Muscle layer of colon (tissue), 2 donors: ENCODE data around the gene SLC6A11.

Experiments used
- H3K27ac ChIP-seq: one replicate; pipeline ENCODE4 v1.7.0; 2013; ENCODE audit warnings: low read depth, mild to moderate bottlenecking, low read length, moderate library complexity
- H3K27me3 ChIP-seq, 2 donors: one replicate each; pipeline ENCODE4 v1.7.0; 2013; ENCODE audit warnings: low read length in 2 of 2, mild to moderate bottlenecking in 2 of 2; ENCODE audit not compliant: insufficient read depth in 2 of 2, control insufficient read depth in 1 of 2
- H3K36me3 ChIP-seq: one replicate; pipeline ENCODE4 v1.7.0; 2013; ENCODE audit warnings: mild to moderate bottlenecking, low read length; ENCODE audit not compliant: insufficient read depth
- H3K4me1 ChIP-seq: one replicate; pipeline ENCODE4 v1.7.0; 2013; ENCODE audit warnings: mild to moderate bottlenecking, low read length; ENCODE audit not compliant: insufficient read depth
- H3K4me3 ChIP-seq, 2 donors: one replicate each; pipeline ENCODE4 v1.7.0; 2013; ENCODE audit warnings: low read length in 2 of 2, low read depth in 1 of 2, mild to moderate bottlenecking in 1 of 2, moderate library complexity in 1 of 2
- H3K9ac ChIP-seq: one replicate; pipeline ENCODE4 v1.7.0; 2013; ENCODE audit warnings: low read length
- H3K9me3 ChIP-seq: one replicate; pipeline ENCODE4 v1.7.0; 2013; ENCODE audit warnings: mild to moderate bottlenecking, low read length
- donor health status: abdominal sarcoma.
- donor health status: Adenocarcinoma of cecum.

The SLC6A11 gene

DNA sequence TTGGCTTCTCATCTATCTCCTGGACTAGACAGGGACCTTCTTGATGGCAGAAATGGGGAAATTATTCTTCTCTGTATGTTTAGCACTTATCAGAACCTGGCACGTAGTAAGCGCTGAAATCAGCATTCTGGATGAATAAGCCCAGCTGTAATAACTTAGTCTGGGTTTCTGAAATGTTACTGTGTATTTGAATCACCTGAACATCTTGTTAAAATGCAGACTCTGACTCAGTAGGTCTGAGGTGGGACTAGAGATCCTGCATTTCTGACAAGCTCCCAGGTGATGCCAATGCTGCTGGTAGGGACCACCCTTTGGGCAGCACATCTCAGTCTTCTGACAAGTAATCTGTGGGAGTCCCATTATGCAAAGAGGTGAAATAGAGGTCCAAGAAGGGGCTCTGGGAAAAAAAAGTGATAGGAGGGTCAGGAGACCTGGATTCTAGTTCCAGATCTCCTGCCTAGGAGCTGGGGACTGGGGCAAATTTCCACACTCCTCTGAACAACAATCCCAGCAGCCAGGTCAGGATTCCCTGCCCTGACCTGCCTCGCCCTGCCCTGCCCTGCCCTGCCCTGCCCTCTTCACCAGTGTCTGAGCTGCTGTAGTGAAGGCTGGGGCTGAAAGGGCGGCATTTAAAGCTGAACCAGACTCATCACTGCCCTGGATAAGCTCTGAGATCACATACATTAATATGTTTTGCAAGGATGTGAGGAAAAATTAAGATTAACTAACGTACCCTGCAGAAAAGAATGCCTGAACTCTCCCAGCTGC is 17.2 kb upstream of the SLC6A11 start:
- H3K27ac ChIP-seq, result no peak overlapping the region
- H3K4me3 ChIP-seq, result no peak overlapping the region
- H3K9me3 ChIP-seq, result no peaks in the 10 kb centered on the region
- H3K4me1 ChIP-seq, result no peaks in the 10 kb centered on the region
- H3K27me3 ChIP-seq, result no peaks in the 10 kb centered on the region
- no peak overlapping the region for H3K9ac ChIP-seq
- no peaks in the 10 kb centered on the region for H3K36me3 ChIP-seq

DNA sequence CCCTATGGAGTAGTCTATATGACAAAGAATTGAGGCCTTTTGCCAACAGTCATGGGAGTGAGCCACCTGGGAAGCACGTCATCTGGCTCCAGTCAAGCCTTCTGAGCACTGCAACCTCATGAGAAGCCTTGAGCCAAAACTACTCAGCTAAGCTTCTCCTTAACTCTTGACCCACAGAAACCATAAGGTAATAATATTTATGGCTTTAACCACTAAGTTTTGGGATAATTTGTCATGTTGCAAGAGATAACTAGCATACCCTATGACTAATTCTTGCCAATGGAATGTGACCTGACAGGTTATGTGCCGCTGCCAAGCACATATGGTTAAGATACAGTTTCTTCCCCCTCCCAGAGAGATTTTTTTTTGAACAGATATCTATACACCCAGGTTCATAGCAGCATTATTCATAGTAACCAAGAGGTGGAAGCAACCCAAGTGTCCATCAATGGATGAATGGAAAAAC is 11.8 kb upstream of the SLC6A11 start:
- no peak overlapping the region for H3K27ac ChIP-seq
- no peak overlapping the region for H3K4me3 ChIP-seq
- H3K27me3 ChIP-seq, result no peaks in the 10 kb centered on the region
- no peaks in the 10 kb centered on the region for H3K9me3 ChIP-seq
- no peak overlapping the region for H3K9ac ChIP-seq
- H3K36me3 ChIP-seq, result no peaks in the 10 kb centered on the region
- H3K4me1 ChIP-seq, result no peaks in the 10 kb centered on the region

DNA sequence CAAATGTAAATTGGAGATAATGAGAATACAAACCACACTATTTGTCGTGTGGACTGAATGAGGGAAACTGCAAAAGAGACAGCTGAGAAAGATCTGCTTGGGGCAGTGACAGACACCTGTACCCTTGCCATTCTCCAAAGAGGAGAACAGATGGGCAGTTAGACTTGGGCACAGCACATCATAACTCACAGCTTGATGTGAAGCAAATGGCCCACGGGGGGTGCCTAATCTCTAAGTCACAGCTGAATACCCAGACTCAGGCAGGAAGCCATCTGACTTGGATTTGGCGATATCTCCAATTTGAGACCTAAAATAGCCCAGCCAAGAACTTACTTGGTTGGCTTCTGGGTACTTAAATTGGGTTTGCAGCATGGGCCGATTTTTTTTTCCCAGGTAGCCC is 10.0 kb upstream of the SLC6A11 start:
- no peaks in the 10 kb centered on the region for H3K4me1 ChIP-seq
- H3K27ac ChIP-seq, result no peak overlapping the region
- H3K36me3 ChIP-seq, result no peaks in the 10 kb centered on the region
- no peak overlapping the region for H3K4me3 ChIP-seq
- no peaks in the 10 kb centered on the region for H3K9me3 ChIP-seq
- H3K9ac ChIP-seq, result no peak overlapping the region
- H3K27me3 ChIP-seq, result no peaks in the 10 kb centered on the region

GRCh38 chr3:10808130-10808735 is 7.8 kb upstream of the SLC6A11 start:
- Histone ChIP-seq H3K9me3 (no peaks in the 10 kb centered on the region), H3K9ac (no peak overlapping the region), H3K4me1 (no peaks in the 10 kb centered on the region), H3K27me3 (no peaks in the 10 kb centered on the region), H3K27ac (no peak overlapping the region), H3K36me3 (no peaks in the 10 kb centered on the region), H3K4me3 (no peak overlapping the region)

GRCh38 chr3:10808974-10809373 is 7.1 kb upstream of the SLC6A11 start:
- Histone ChIP-seq H3K4me1 (no peaks in the 10 kb centered on the region), H3K27me3 (no peaks in the 10 kb centered on the region), H3K9me3 (no peaks in the 10 kb centered on the region), H3K36me3 (no peaks in the 10 kb centered on the region), H3K4me3 (no peak overlapping the region), H3K27ac (no peak overlapping the region), H3K9ac (no peak overlapping the region)

- H3K9me3 ChIP-seq, result no peaks in the 10 kb centered on the region
These were observed 5.7 kb upstream of the SLC6A11 start for GRCh38 chr3:10810376-10810775.

DNA sequence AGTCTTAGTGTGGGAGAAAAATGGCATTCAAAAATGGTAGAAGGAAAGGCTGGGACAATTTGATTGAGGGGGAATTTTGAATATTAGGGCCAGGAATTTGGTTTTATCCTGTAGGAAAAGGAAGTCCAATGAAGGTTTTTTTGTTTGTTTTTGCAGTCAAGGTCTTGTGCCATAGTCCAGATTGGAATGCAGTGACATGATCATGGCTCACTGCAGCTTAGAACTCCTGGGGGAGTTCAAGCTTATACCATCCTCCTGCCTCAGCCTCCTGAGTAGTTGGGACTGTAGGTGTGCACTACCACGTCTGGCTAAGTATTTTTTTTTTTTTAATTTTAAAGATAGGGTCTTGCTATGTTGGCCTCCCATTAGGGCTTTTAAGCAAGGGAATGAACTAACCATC is 2.6 kb upstream of the SLC6A11 start:
- no peak overlapping the region for H3K9ac ChIP-seq
- no peak overlapping the region for H3K27ac ChIP-seq
- peaks cover 0 to 26% of the 10 kb centered on the region in 2 donors for H3K27me3 ChIP-seq
- no peak overlapping the region for H3K4me3 ChIP-seq
- no peaks in the 10 kb centered on the region for H3K9me3 ChIP-seq
- H3K36me3 ChIP-seq, result no peaks in the 10 kb centered on the region
- H3K4me1 ChIP-seq, result no peaks in the 10 kb centered on the region

More at GRCh38 chr3:10810376-10810775, 5.7 kb upstream of the SLC6A11 start:
- Histone ChIP-seq H3K4me3 (no peak overlapping the region), H3K36me3 (no peaks in the 10 kb centered on the region), H3K9ac (no peak overlapping the region), H3K27ac (no peak overlapping the region), H3K27me3 (peaks cover 0 to 6% of the 10 kb centered on the region in 2 donors), H3K4me1 (no peaks in the 10 kb centered on the region)

- H3K27me3 ChIP-seq, result peaks cover 0 to 26% of the 10 kb centered on the region in 2 donors
These were observed 1.4 kb upstream of the SLC6A11 start for GRCh38 chr3:10814623-10815022.

DNA sequence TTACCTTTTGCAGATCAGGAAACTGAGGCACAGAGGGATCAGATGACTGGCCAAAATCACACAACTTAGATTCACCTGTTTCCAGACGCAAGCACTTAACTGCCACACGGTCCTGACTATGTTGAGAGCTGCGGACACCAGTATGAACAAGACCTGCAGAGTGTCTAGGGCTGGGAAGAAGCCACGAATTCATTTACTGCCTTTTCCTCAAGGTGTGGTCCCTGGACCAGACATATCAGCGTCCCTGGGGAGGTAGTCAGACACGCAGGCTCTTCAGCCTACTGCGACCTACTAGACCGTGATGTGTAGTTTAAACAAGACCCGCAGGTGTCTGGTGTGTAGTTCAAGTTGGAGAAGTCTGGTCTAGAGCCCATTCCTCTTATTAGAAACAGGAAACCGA is 541 bp upstream of the SLC6A11 start:
- Histone ChIP-seq H3K27ac (no peak overlapping the region), H3K9me3 (no peaks in the 10 kb centered on the region), H3K27me3 (peaks cover 0 to 26% of the 10 kb centered on the region in 2 donors), H3K4me3 (no peak overlapping the region), H3K9ac (no peak overlapping the region), H3K4me1 (no peaks in the 10 kb centered on the region), H3K36me3 (no peaks in the 10 kb centered on the region)

More at GRCh38 chr3:10814623-10815022, 1.4 kb upstream of the SLC6A11 start:
- no peaks in the 10 kb centered on the region for H3K4me1 ChIP-seq
- H3K36me3 ChIP-seq, result no peaks in the 10 kb centered on the region
- no peak overlapping the region for H3K4me3 ChIP-seq
- no peak overlapping the region for H3K27ac ChIP-seq
- no peak overlapping the region for H3K9ac ChIP-seq
- H3K9me3 ChIP-seq, result no peaks in the 10 kb centered on the region

DNA sequence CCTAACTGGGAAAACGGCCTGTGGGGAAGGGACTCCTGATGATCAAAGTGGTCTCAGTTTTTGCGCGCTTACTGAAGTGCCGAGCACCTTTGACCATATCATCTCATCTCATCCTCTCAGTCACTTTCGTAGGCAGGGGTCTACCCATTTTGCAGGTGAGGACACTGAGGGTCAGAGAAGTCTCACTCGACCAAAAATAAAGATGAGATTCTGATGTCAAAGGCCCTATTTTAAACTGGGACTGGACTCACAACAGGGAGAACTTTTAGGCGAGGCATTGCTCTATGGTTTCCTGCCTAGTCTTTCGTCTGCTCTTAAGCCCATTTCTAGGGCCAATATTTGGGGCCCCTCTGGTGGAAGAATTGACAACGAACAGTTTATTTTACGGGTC is 830 bp downstream of the SLC6A11 start:
- Histone ChIP-seq H3K36me3 (no peaks in the 10 kb centered on the region), H3K9ac (no peak overlapping the region), H3K4me1 (no peaks in the 10 kb centered on the region), H3K9me3 (no peaks in the 10 kb centered on the region), H3K27me3 (peaks cover 0 to 26% of the 10 kb centered on the region in 2 donors), H3K4me3 (no peak overlapping the region), H3K27ac (no peak overlapping the region)

GRCh38 chr3:10817506-10817905 is 1.5 kb downstream of the SLC6A11 start:
- no peak overlapping the region for H3K9ac ChIP-seq
- H3K9me3 ChIP-seq, result no peaks in the 10 kb centered on the region
- peaks cover 0 to 26% of the 10 kb centered on the region in 2 donors for H3K27me3 ChIP-seq
- H3K27ac ChIP-seq, result no peak overlapping the region
- H3K4me1 ChIP-seq, result no peaks in the 10 kb centered on the region
- H3K4me3 ChIP-seq, result no peak overlapping the region
- H3K36me3 ChIP-seq, result no peaks in the 10 kb centered on the region

GRCh38 chr3:10822055-10822454 is 6.0 kb downstream of the SLC6A11 start:
- H3K9me3 ChIP-seq, result no peaks in the 10 kb centered on the region
- no peak overlapping the region for H3K27ac ChIP-seq
- no peak overlapping the region for H3K9ac ChIP-seq
- H3K36me3 ChIP-seq, result no peaks in the 10 kb centered on the region
- no peak overlapping the region for H3K4me3 ChIP-seq
- H3K27me3 ChIP-seq, result peaks cover 0 to 6% of the 10 kb centered on the region in 2 donors
- H3K4me1 ChIP-seq, result no peaks in the 10 kb centered on the region
